Hippocampal formation (tissue), 2 donors: ENCODE data around the gene PROSER2.
"Not testable (repeated sequence)": the region's sequence is repeated elsewhere in the genome, so short reads cannot be mapped to it uniquely, and the experiment has no call there.

Source experiments
- DNase-seq, 2 donors: peaks; one replicate each; lab custom pipeline; 2025; lab: John Stamatoyannopoulos, UW

Gene PROSER2

DNA sequence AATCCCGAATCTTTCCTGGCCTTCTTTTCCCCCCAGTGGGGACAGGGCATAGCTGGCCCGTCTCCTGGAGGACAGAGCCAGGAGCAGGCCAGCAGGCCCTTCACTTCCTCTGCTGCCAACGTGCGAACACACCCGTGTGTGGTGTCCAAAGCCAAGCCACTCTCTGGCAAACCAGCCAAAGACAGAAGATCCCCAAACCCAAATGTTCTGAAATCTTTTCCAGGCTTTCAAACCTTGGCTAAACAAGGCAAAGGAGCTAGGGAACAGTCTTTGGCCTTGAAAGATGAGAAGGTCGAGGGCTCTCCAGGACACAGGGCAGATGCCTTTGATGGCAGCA lies 63.0 kb downstream of the PROSER2 start:
- DNase-seq = no peak

DNA sequence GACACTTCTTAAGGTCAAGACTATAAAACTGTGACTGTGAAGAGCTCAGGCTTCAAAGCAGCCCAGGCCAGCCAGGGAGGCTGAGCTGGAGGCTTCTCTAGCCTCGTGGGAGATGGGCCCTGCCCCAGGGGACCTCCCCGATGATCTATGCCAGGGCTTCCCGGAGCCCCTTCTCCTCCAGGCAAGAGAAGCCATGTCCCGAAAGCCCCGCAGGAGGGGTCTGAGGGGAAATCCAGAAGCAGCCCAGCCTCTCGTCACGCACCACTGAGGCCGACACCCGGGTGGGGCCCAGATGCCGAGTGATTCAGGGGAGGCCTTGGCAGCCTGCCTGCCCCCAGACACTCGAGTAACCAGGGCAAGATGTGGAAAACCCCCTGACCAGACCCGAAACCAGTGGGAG lies 63.7 kb downstream of the PROSER2 start:
- DNase-seq = no peak

GRCh38 chr10:11887381-11888227 lies 64.4 kb downstream of the PROSER2 start:
- no peak for DNase-seq

GRCh38 chr10:11889263-11889662 lies 66.1 kb downstream of the PROSER2 start:
- DNase-seq = not testable (repeated sequence)

DNA sequence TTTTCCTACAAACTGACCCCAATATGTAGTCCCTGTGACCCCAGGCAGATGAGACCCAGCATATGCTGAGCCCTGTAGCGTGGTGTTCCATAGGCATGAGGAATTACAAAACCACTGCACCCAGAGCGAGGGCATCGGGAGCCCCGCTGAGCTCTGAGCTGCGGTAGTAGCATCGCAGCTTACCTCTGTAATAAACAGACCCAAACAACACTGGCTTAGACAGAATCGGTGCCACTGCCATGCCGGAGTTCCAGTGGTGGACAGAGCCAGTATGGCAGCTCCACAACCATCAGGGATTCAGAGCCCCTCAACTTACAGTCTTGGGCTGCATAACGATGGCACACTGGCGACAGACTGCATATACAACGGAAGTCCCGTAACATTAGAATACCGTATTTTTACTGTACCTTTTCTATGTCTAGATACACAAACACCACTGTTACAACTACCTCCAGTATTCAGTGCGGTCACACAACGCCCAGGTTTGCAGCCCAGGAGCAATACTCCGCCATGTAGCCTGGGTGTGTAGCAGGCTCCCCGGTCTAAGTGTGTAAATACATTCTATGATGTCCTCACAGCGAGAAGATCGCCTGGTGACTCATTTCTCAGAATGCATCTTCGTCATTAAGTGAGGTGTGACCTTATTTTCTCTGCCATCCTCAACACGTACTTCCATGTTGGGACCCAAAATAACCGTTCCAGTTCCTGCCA lies 68.8 kb downstream of the PROSER2 start:
- no peak for DNase-seq

DNA sequence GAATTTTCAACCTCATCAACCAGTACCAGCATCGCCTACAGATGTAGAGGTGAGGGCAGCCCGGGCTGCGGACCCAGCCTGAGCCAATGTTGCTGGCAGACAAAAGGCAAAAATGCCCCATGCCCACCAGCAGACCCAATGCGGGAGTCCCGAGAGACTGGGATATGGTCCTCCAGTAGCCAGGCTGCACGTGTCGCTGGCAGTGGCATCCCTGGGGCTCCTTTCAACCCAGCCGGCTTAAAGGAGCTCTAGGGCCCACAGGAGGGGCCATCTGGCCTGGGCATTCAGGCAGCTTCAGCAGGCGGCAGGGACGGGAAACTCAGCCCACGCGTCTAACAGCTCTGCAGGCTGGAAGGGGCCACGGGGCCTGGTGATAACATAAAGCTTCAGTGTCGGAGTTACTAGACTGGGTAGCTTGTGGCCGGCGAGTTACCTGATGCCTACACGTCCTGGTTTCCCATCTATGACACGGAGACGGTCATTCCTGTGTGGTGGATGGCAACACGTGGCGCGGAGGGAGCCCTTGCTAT lies 70.7 kb downstream of the PROSER2 start:
- no peak for DNase-seq

- DNase-seq = no peak
Measured at GRCh38 chr10:11894381-11895107, 71.4 kb downstream of the PROSER2 start.

DNA sequence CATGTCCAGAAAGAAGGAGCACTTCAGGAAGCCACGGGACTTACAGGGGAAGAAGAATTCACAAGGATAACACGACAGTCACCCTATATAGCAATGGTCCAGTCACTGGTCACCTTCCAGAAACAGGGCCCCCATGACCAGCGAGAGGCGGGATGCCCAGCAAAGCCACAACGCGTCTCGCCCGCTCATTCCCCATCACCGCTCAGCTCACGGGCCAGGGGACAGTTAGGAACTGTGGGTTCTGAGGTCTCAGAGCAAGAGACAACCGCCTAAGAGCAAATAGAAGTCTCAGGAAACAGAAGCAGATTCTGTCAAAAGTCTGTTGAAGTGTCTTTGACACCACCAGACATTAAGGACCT lies 71.9 kb downstream of the PROSER2 start:
- DNase-seq = no peak

GRCh38 chr10:11895598-11895997 lies 72.4 kb downstream of the PROSER2 start:
- DNase-seq = no peak

GRCh38 chr10:11896549-11897200 lies 73.5 kb downstream of the PROSER2 start:
- DNase-seq = no peak

DNA sequence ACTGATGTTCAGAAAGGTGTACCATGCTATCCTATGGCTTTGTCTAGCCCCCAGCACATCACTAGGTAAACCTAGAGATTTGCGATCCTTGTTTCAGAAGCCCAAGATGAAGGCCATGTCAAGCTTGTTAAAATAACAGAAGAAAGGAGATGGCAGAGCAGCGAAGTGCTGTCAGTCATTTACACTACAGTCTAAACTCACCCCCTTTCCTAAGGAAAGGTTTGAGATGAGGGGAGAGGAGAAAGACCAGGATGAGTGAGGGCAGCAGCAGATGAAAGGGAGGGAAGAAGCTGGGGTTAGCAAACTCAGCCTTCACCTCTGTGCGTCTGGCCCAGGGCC lies 74.8 kb downstream of the PROSER2 start:
- no peak for DNase-seq

DNA sequence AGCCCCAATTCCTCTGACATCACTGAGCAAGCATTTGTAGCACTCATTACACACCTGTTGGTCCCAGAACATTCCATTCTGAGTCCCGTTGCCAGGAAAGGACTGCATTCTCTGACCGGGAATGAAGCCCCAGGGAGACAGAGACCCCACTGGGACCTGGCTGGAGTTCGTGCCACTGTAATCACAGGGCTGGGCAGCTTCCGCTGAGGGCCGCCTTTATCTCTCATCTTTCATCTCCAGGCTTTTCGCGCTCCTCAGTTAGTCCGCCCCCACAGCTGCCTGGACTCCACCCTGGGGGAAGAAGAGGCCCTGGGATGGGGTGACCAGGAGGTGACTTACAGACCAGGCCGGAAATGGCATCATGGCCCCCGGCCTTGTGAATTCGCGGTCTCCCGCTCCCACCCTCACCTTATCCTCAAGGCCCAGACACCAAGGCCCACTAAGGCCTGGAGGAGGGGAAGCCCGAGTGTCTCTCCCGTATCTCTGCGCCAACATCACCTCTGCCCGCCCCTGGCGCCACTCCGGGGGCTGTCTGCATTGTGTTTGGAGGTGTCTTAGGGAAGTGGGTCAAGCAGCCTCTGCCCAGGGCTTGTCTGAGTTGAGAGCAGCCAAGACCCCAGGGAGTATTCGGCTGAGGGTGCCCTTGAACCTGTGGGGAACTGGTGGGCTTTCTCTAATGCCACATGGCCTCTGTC lies 75.4 kb downstream of the PROSER2 start:
- DNase-seq = no peak

- no peak for DNase-seq
Measured at GRCh38 chr10:11899067-11899876, 76.1 kb downstream of the PROSER2 start.

DNA sequence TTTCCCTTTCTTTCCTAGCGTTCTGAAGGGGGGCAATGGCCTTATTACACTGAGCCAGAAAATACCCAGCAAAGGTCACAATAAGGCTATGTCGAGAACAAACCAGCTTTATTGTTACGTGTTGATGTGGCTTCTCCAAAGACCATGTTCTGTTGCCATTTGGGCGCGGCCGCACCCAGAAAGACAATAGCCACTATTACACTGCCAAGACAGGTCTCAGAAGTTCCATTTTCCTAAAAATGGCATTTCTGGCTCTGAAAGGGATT lies 77.8 kb downstream of the PROSER2 start:
- no peak for DNase-seq

DNA sequence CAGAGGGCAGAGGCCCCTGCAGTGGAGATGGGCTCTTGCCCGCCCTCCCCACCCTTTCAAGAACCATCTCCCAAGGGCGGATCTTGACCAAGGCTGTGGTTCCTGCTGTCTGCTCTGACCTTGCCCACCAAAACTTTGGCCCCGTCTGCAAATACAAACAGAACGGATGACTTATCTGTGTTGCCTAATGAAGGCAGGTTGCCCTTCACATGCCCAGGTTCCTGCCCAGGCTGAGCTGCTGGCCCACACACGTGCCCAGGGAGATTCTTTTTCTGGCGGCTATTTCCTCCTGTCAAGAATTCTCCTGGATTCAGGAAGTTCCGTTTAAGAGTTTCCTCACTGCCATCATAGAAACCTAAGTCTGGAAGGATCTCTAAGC lies 78.3 kb downstream of the PROSER2 start:
- no peak for DNase-seq

DNA sequence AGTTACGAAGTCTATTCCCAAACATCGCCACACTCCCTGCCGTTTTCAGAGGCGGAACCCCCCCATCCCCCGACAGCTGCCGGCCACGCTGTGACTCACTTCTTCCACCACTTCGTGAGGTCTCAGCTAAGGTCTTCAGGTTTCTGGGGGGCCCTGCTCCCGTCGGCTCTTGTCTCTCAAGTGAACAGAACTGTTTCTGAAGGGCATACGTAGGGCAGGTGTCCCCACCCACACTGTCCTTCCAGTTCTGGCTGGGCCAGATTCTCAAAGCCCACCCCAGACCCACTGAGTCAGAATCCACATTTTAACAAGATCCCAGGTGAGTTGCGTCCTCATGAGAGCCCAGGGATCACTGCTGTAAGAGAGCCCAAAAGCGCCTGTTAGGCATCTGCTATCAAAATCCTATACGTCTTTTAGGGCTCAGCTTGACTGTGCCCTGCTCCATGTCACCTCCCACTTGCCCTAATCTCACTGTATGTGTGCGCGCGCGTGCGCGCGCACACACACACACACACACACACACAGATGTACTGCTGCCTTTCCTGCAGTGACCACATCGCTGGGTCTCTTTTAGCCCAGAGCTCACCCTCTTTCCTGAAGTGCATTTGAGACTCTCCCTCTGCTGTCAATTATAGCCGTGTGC lies 78.8 kb downstream of the PROSER2 start:
- DNase-seq = no peak

DNA sequence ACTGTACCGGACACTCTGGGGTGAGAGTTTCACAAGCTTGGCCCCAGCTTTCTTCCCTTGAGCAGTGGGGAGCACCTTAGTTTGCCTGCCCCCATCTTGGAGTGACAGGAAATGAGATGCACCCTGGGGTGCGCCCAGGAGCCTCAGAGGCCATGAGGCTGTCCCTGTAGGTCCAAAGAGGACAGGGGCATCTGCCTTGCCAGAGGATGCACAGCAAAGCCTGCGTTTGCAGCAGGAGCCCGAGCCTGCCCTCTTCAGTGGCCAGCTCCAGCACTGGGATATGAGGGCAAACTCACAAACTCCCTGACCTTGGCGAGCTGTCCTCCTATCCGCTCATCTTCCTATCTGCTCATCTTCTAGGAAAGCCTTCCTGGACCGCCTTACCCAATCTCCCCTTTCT lies 79.5 kb downstream of the PROSER2 start:
- DNase-seq = no peak

- no peak for DNase-seq
Measured at GRCh38 chr10:11906714-11907113, 83.6 kb downstream of the PROSER2 start.

- DNase-seq = no peak
Measured at GRCh38 chr10:11907914-11908313, 84.8 kb downstream of the PROSER2 start.

DNA sequence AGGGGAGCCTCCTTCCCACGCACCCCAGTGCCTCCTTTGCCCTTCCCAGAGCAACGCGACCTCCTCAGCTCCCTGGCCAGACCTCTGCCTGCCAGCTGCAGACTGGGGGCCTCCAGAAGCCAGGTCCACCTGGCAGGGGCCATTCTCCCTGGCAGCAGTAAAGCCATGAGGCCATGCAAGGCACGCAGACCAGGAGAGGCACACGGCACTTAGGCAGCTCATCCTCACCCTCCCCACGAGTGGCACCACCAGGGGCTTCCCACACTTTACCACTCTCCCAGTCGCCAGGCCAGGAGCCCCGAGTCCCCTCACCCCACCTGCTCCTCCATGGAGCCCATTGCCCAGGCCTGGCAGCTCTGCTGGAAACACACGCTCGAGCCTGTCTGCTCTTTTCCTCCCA lies 85.4 kb downstream of the PROSER2 start:
- DNase-seq = no peak

GRCh38 chr10:11908991-11909390 lies 85.8 kb downstream of the PROSER2 start:
- DNase-seq = no peak
